NCI-H2029 treated with DMSO at 0.1 percent for 48 hours (cell line): ENCODE measurements around the gene CD53.

Experiments
- DNase-seq: peaks from one replicate; lab custom pipeline; 2025; lab: John Stamatoyannopoulos, UW

Gene CD53

GRCh38 chr1:110876748-110877341 is 3.9 kb downstream of the CD53 start:
- no peak for DNase-seq

GRCh38 chr1:110877364-110877763 is 4.4 kb downstream of the CD53 start:
- DNase-seq, result no peak

- no peak for DNase-seq
Observed at GRCh38 chr1:110877776-110878175, 4.8 kb downstream of the CD53 start.

GRCh38 chr1:110878591-110878990 is 5.6 kb downstream of the CD53 start:
- no peak for DNase-seq

GRCh38 chr1:110878993-110879392 is 6.0 kb downstream of the CD53 start:
- no peak for DNase-seq

- no peak for DNase-seq
Observed at GRCh38 chr1:110879758-110880606, 7.0 kb downstream of the CD53 start.

GRCh38 chr1:110880708-110881374 is 7.9 kb downstream of the CD53 start:
- DNase-seq, result no peak

- no peak for DNase-seq
Observed at GRCh38 chr1:110888049-110888448, 15.1 kb downstream of the CD53 start.

GRCh38 chr1:110888641-110889040 is 15.7 kb downstream of the CD53 start:
- no peak for DNase-seq

- no peak for DNase-seq
Observed at GRCh38 chr1:110890474-110891196, 17.7 kb downstream of the CD53 start.

GRCh38 chr1:110893908-110894490 is 21.1 kb downstream of the CD53 start:
- DNase-seq, result no peak

GRCh38 chr1:110896090-110896489 is 23.1 kb downstream of the CD53 start:
- DNase-seq, result no peak

GRCh38 chr1:110897681-110898080 is 24.7 kb downstream of the CD53 start:
- DNase-seq, result no peak

- no peak for DNase-seq
Observed at GRCh38 chr1:110898734-110899457, 25.9 kb downstream of the CD53 start.

GRCh38 chr1:110899458-110899843 is 26.5 kb downstream of the CD53 start:
- DNase-seq, result no peak

- DNase-seq, result no peak
Observed at GRCh38 chr1:110902820-110903463, 30.0 kb downstream of the CD53 start.

GRCh38 chr1:110903853-110904500 is 31.0 kb downstream of the CD53 start:
- no peak for DNase-seq

- DNase-seq, result no peak
Observed at GRCh38 chr1:110912784-110913183, 39.8 kb downstream of the CD53 start.

GRCh38 chr1:110914676-110915075 is 41.7 kb downstream of the CD53 start:
- no peak for DNase-seq

GRCh38 chr1:110915804-110916203 is 42.9 kb downstream of the CD53 start:
- DNase-seq, result no peak
